ENCODE results near the gene AP1S2.

The AP1S2 gene

GRCh38 chrX:15855568-15856221 lies 1.1 kb upstream of the AP1S2 start:
- DNase-seq (ENCODE audit: low read depth in 1 of 2, low spot score in 1 of 2) = peak in 1 of 2 experiments; percentile 45
- Histone ChIP-seq H3K27ac (replicated peaks) (peak overlapping the region; percentile 91), H3K27me3 (ENCODE audit: insufficient read depth, poor library complexity, severe bottlenecking) (no peaks in the 10 kb centered on the region), H3K4me3 (replicated peaks; ENCODE audit: insufficient read depth, low read length) (peak overlapping the region; percentile 49)
- TF ChIP-seq, protein P1, sequence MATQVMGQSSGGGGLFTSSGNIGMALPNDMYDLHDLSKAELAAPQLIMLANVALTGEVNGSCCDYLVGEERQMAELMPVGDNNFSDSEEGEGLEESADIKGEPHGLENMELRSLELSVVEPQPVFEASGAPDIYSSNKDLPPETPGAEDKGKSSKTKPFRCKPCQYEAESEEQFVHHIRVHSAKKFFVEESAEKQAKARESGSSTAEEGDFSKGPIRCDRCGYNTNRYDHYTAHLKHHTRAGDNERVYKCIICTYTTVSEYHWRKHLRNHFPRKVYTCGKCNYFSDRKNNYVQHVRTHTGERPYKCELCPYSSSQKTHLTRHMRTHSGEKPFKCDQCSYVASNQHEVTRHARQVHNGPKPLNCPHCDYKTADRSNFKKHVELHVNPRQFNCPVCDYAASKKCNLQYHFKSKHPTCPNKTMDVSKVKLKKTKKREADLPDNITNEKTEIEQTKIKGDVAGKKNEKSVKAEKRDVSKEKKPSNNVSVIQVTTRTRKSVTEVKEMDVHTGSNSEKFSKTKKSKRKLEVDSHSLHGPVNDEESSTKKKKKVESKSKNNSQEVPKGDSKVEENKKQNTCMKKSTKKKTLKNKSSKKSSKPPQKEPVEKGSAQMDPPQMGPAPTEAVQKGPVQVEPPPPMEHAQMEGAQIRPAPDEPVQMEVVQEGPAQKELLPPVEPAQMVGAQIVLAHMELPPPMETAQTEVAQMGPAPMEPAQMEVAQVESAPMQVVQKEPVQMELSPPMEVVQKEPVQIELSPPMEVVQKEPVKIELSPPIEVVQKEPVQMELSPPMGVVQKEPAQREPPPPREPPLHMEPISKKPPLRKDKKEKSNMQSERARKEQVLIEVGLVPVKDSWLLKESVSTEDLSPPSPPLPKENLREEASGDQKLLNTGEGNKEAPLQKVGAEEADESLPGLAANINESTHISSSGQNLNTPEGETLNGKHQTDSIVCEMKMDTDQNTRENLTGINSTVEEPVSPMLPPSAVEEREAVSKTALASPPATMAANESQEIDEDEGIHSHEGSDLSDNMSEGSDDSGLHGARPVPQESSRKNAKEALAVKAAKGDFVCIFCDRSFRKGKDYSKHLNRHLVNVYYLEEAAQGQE (IDR thresholded peaks at IDR 0.05; ENCODE audit: insufficient replicate concordance, low read depth) = no peak
- TF ChIP-seq, protein P2, sequence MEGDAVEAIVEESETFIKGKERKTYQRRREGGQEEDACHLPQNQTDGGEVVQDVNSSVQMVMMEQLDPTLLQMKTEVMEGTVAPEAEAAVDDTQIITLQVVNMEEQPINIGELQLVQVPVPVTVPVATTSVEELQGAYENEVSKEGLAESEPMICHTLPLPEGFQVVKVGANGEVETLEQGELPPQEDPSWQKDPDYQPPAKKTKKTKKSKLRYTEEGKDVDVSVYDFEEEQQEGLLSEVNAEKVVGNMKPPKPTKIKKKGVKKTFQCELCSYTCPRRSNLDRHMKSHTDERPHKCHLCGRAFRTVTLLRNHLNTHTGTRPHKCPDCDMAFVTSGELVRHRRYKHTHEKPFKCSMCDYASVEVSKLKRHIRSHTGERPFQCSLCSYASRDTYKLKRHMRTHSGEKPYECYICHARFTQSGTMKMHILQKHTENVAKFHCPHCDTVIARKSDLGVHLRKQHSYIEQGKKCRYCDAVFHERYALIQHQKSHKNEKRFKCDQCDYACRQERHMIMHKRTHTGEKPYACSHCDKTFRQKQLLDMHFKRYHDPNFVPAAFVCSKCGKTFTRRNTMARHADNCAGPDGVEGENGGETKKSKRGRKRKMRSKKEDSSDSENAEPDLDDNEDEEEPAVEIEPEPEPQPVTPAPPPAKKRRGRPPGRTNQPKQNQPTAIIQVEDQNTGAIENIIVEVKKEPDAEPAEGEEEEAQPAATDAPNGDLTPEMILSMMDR (IDR thresholded peaks at IDR 0.05; ENCODE audit: insufficient read depth, low read length) = no peak
- TF ChIP-seq SPI1 (IDR thresholded peaks at IDR 0.05; ENCODE audit: borderline replicate concordance, low read depth) = no peak
- TF ChIP-seq POLR2AphosphoS5 (IDR thresholded peaks at IDR 0.05; ENCODE audit: low read depth) = no peak; the same call in 1 of the 2 replicates
- no peak for TF ChIP-seq GABPA (IDR thresholded peaks at IDR 0.05; ENCODE audit: low read depth)

DNA sequence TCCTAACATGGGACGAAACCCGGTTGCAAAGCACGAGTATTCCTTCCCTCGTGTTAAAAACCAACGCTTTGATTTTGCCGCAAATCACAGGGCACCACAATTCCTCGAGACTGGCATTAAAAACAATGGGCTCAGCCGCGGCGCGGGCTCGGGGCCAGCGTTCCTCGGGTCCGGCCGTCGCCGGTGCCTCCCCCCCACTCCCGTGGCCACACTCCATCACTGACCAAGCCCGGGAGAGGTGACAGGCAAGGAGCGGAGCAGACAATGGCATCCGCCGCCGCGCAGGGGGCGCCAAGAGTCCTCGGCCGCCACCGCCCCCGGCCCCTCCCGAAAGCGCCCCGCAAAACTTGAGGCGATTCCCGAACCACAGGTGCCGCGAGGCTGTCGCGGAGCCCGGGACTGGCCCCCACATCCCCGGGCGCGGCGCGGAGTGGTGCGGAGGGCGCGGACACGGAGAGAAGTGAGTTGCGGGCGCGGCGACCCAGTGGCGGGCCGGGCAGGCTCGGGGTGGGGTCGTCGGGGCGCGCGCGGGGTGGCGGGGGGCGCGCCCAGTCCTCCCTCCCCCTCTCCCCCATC lies 445 bp downstream of the AP1S2 start:
- H3K27me3 ChIP-seq (ENCODE audit: insufficient read depth, poor library complexity, severe bottlenecking) = no peaks in the 10 kb centered on the region
- peak overlapping the region; percentile 51; the same call in 1 of the 2 replicates for H3K27ac ChIP-seq (replicated peaks)
- H3K4me3 ChIP-seq (replicated peaks; ENCODE audit: insufficient read depth, low read length) = peak overlapping the region; percentile 77
- TF ChIP-seq POLR2AphosphoS5 (IDR thresholded peaks at IDR 0.05; ENCODE audit: low read depth) = no peak
- DNase-seq (ENCODE audit: low read depth in 1 of 2, low spot score in 1 of 2) = peak in 1 of 2 experiments; percentile 36

DNA sequence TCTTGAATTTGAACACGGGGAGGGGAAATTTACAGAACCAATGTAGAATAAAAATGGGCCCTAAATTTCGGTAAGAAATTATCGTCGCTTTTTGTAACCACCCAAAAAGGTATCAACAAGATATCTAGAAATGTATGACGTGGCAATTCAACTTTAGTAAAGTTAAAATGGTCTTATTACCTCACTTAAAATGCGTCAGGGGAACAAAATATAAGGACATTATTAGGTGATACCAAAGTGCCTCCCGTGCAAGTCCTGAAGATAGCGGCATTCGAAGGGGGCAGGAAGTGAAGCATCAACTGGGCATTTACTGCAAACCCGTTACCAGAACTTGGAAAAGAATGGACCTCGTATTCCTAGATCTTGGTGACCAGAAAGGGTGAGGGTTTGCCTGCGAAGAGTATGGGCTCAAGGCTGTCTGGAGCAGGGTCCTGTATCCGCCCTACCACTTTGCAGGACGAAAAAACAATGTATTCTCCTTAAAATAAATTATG lies 980 bp downstream of the AP1S2 start:
- DNase-seq (ENCODE audit: low read depth in 1 of 2, low spot score in 1 of 2) = no peak
- Histone ChIP-seq H3K27me3 (ENCODE audit: insufficient read depth, poor library complexity, severe bottlenecking) (no peaks in the 10 kb centered on the region), H3K4me3 (replicated peaks; ENCODE audit: insufficient read depth, low read length) (peak overlapping the region; percentile 77), H3K27ac (replicated peaks) (no peak overlapping the region)
- TF ChIP-seq, protein P2 (IDR thresholded peaks at IDR 0.05; ENCODE audit: insufficient read depth, low read length) = no peak
- no peak for TF ChIP-seq POLR2AphosphoS5 (IDR thresholded peaks at IDR 0.05; ENCODE audit: low read depth)

GRCh38 chrX:15849555-15849954 lies 5.1 kb downstream of the AP1S2 start:
- Histone ChIP-seq H3K27me3 (ENCODE audit: insufficient read depth, poor library complexity, severe bottlenecking) (no peaks in the 10 kb centered on the region), H3K4me3 (replicated peaks; ENCODE audit: insufficient read depth, low read length) (no peak overlapping the region), H3K27ac (replicated peaks) (no peak overlapping the region)
- DNase-seq (ENCODE audit: low read depth in 1 of 2, low spot score in 1 of 2) = no peak
- TF ChIP-seq GABPA (IDR thresholded peaks at IDR 0.05; ENCODE audit: low read depth) = no peak
- TF ChIP-seq, protein P2 (IDR thresholded peaks at IDR 0.05; ENCODE audit: insufficient read depth, low read length) = no peak
- no peak for TF ChIP-seq POLR2AphosphoS5 (IDR thresholded peaks at IDR 0.05; ENCODE audit: low read depth)
- TF ChIP-seq SPI1 (IDR thresholded peaks at IDR 0.05; ENCODE audit: borderline replicate concordance, low read depth) = no peak
- TF ChIP-seq, protein P1 (IDR thresholded peaks at IDR 0.05; ENCODE audit: insufficient replicate concordance, low read depth) = no peak

Data from HL-60 (cell line).